ENCODE measurements around the gene LUZP1.

- TF ChIP-seq POLR2A (IDR thresholded peaks at IDR 0.05; ENCODE audit: low read depth, low read length) = no peak
- no peak for TF ChIP-seq POLR2AphosphoS5 (IDR thresholded peaks at IDR 0.05; ENCODE audit: low read depth, low read length)
Measured at GRCh38 chr1:23174426-23175110, 5.9 kb upstream of the LUZP1 start.

Data from GM12892 (cell line).